ENCODE measurements around the gene CAND1.
"Not testable (repeated sequence)": the region's sequence is repeated elsewhere in the genome, so short reads cannot be mapped to it uniquely, and the experiment has no call there.

The CAND1 gene

GRCh38 chr12:67284561-67284960 is 15.4 kb downstream of the CAND1 start:
- no peak for DNase-seq

GRCh38 chr12:67286257-67286656 is 17.1 kb downstream of the CAND1 start:
- DNase-seq: no peak

GRCh38 chr12:67287311-67287710 is 18.2 kb downstream of the CAND1 start:
- DNase-seq: no peak

GRCh38 chr12:67288561-67288960 is 19.4 kb downstream of the CAND1 start:
- DNase-seq: no peak

GRCh38 chr12:67290378-67290777 is 21.2 kb downstream of the CAND1 start:
- DNase-seq: no peak

GRCh38 chr12:67299526-67299925 is 30.4 kb downstream of the CAND1 start:
- DNase-seq: no peak

GRCh38 chr12:67299926-67300325 is 30.8 kb downstream of the CAND1 start:
- no peak for DNase-seq

GRCh38 chr12:67302162-67302561 is 33.0 kb downstream of the CAND1 start:
- no peak for DNase-seq

- DNase-seq: no peak
Measured at GRCh38 chr12:67305544-67305943, 36.4 kb downstream of the CAND1 start.

GRCh38 chr12:67306712-67307111 is 37.6 kb downstream of the CAND1 start:
- no peak for DNase-seq

GRCh38 chr12:67315661-67316060 is 46.5 kb downstream of the CAND1 start:
- no peak for DNase-seq

GRCh38 chr12:67318786-67319185 is 49.6 kb downstream of the CAND1 start:
- DNase-seq: no peak

GRCh38 chr12:67319936-67320335 is 50.8 kb downstream of the CAND1 start:
- DNase-seq: no peak

- DNase-seq: no peak
Measured at GRCh38 chr12:67320614-67321295, 51.6 kb downstream of the CAND1 start.

- DNase-seq: no peak
Measured at GRCh38 chr12:67322580-67322979, 53.4 kb downstream of the CAND1 start.

- DNase-seq: no peak
Measured at GRCh38 chr12:67323007-67323406, 53.8 kb downstream of the CAND1 start.

GRCh38 chr12:67326637-67327036 is 57.5 kb downstream of the CAND1 start:
- no peak for DNase-seq

- DNase-seq: no peak
Measured at GRCh38 chr12:67327466-67327865, 58.3 kb downstream of the CAND1 start.

GRCh38 chr12:67331123-67331522 is 62.0 kb downstream of the CAND1 start:
- DNase-seq: no peak

GRCh38 chr12:67331828-67332227 is 62.7 kb downstream of the CAND1 start:
- DNase-seq: no peak

- no peak for DNase-seq
Measured at GRCh38 chr12:67333649-67334048, 64.5 kb downstream of the CAND1 start.

GRCh38 chr12:67338426-67338825 is 69.3 kb downstream of the CAND1 start:
- no peak for DNase-seq

- no peak for DNase-seq
Measured at GRCh38 chr12:67339530-67339929, 70.4 kb downstream of the CAND1 start.

GRCh38 chr12:67341086-67341485 is 71.9 kb downstream of the CAND1 start:
- DNase-seq: not testable (repeated sequence)

- DNase-seq: no peak
Measured at GRCh38 chr12:67344979-67345710, 76.0 kb downstream of the CAND1 start.

All from effector CD4-positive, alpha-beta T cell (primary cell).